ENCODE data around the gene H2AZ2. TPM values are rescaled to one million over a fixed set of nuclear protein-coding genes. Genes with fewer than 3 reads are reported as not detected.
"Not testable (repeated sequence)": the region's sequence is repeated elsewhere in the genome, so short reads cannot be mapped to it uniquely, and the experiment has no call there.

H2AZ2 gene
- total RNA-seq, 2 experiments from 2014 or later: 291 to 305 TPM

GRCh38 chr7:44881066-44881600 is 33.2 kb upstream of the H2AZ2 start:
- DNase-seq: no peak
- peaks cover 17% of the 10 kb centered on the region for H3K9me3 Mint-ChIP-seq
- H3K27ac Mint-ChIP-seq: no peak overlapping the region
- H3K27me3 Mint-ChIP-seq: no peaks in the 10 kb centered on the region
- H3K4me1 Mint-ChIP-seq: peaks cover 51% of the 10 kb centered on the region
- peaks cover 82% of the 10 kb centered on the region for H3K36me3 Mint-ChIP-seq
- H3K4me3 Mint-ChIP-seq: peak overlapping the region; percentile 61

- peaks cover 87% of the 10 kb centered on the region for H3K36me3 Mint-ChIP-seq
- peaks cover 48% of the 10 kb centered on the region for H3K4me1 Mint-ChIP-seq
- H3K4me3 Mint-ChIP-seq: peak overlapping the region; percentile 61
- DNase-seq: no peak
- peak overlapping the region; percentile 13 for H3K27ac Mint-ChIP-seq
- H3K27me3 Mint-ChIP-seq: no peaks in the 10 kb centered on the region
- peaks cover 19% of the 10 kb centered on the region for H3K9me3 Mint-ChIP-seq
Measured at GRCh38 chr7:44880317-44881018, 32.6 kb upstream of the H2AZ2 start.

- H3K36me3 Mint-ChIP-seq: peaks cover 58% of the 10 kb centered on the region
- no peak overlapping the region for H3K27ac Mint-ChIP-seq
- DNase-seq: no peak
- no peak overlapping the region for H3K4me3 Mint-ChIP-seq
- no peaks in the 10 kb centered on the region for H3K27me3 Mint-ChIP-seq
- peaks cover 15% of the 10 kb centered on the region for H3K9me3 Mint-ChIP-seq
- H3K4me1 Mint-ChIP-seq: peaks cover 25% of the 10 kb centered on the region
Measured at GRCh38 chr7:44876393-44876792, 28.5 kb upstream of the H2AZ2 start.

GRCh38 chr7:44875241-44875640 is 27.4 kb upstream of the H2AZ2 start:
- Mint-ChIP-seq H3K9me3 (peaks cover 13% of the 10 kb centered on the region), H3K4me1 (peaks cover 14% of the 10 kb centered on the region), H3K4me3 (no peak overlapping the region), H3K36me3 (peaks cover 47% of the 10 kb centered on the region), H3K27ac (no peak overlapping the region), H3K27me3 (no peaks in the 10 kb centered on the region)
- DNase-seq: no peak

GRCh38 chr7:44872787-44873186 is 24.9 kb upstream of the H2AZ2 start:
- Mint-ChIP-seq H3K4me1 (peaks cover 1% of the 10 kb centered on the region), H3K27me3 (no peaks in the 10 kb centered on the region), H3K4me3 (no peak overlapping the region), H3K36me3 (peaks cover 22% of the 10 kb centered on the region), H3K9me3 (peaks cover 9% of the 10 kb centered on the region), H3K27ac (no peak overlapping the region)
- no peak for DNase-seq

GRCh38 chr7:44871918-44872317 is 24.0 kb upstream of the H2AZ2 start:
- H3K9me3 Mint-ChIP-seq, H3K4me3 Mint-ChIP-seq, H3K4me1 Mint-ChIP-seq, DNase-seq, H3K27me3 Mint-ChIP-seq, H3K27ac Mint-ChIP-seq: not testable (repeated sequence)
- peaks cover 15% of the 10 kb centered on the region for H3K36me3 Mint-ChIP-seq

GRCh38 chr7:44870780-44871179 is 22.9 kb upstream of the H2AZ2 start:
- H3K4me3 Mint-ChIP-seq, H3K9me3 Mint-ChIP-seq, DNase-seq, H3K27me3 Mint-ChIP-seq, H3K36me3 Mint-ChIP-seq, H3K4me1 Mint-ChIP-seq, H3K27ac Mint-ChIP-seq: not testable (repeated sequence)

GRCh38 chr7:44870336-44870735 is 22.4 kb upstream of the H2AZ2 start:
- H3K4me1 Mint-ChIP-seq, DNase-seq, H3K9me3 Mint-ChIP-seq, H3K27ac Mint-ChIP-seq, H3K4me3 Mint-ChIP-seq, H3K27me3 Mint-ChIP-seq, H3K36me3 Mint-ChIP-seq: not testable (repeated sequence)

- DNase-seq: no peak
- H3K27me3 Mint-ChIP-seq: no peaks in the 10 kb centered on the region
- no peak overlapping the region for H3K4me3 Mint-ChIP-seq
- H3K9me3 Mint-ChIP-seq: no peaks in the 10 kb centered on the region
- H3K4me1 Mint-ChIP-seq: peaks cover 6% of the 10 kb centered on the region
- no peaks in the 10 kb centered on the region for H3K36me3 Mint-ChIP-seq
- H3K27ac Mint-ChIP-seq: no peak overlapping the region
Measured at GRCh38 chr7:44867073-44867995, 19.4 kb upstream of the H2AZ2 start.

GRCh38 chr7:44861949-44862348 is 14.1 kb upstream of the H2AZ2 start:
- H3K4me1 Mint-ChIP-seq: peaks cover 10% of the 10 kb centered on the region
- H3K27me3 Mint-ChIP-seq, H3K9me3 Mint-ChIP-seq, DNase-seq, H3K4me3 Mint-ChIP-seq, H3K36me3 Mint-ChIP-seq, H3K27ac Mint-ChIP-seq: not testable (repeated sequence)

GRCh38 chr7:44858161-44858560 is 10.3 kb upstream of the H2AZ2 start:
- Mint-ChIP-seq H3K36me3 (no peaks in the 10 kb centered on the region), H3K27ac (no peak overlapping the region), H3K4me1 (peaks cover 23% of the 10 kb centered on the region), H3K4me3 (no peak overlapping the region), H3K27me3 (no peaks in the 10 kb centered on the region), H3K9me3 (no peaks in the 10 kb centered on the region)
- DNase-seq: no peak

- H3K9me3 Mint-ChIP-seq: no peaks in the 10 kb centered on the region
- DNase-seq: no peak
- peaks cover 4% of the 10 kb centered on the region for H3K36me3 Mint-ChIP-seq
- H3K4me1 Mint-ChIP-seq: peaks cover 30% of the 10 kb centered on the region
- H3K27ac Mint-ChIP-seq: no peak overlapping the region
- H3K27me3 Mint-ChIP-seq: no peaks in the 10 kb centered on the region
- no peak overlapping the region for H3K4me3 Mint-ChIP-seq
Measured at GRCh38 chr7:44854644-44855364, 6.9 kb upstream of the H2AZ2 start.

GRCh38 chr7:44853391-44853790 is 5.5 kb upstream of the H2AZ2 start:
- H3K36me3 Mint-ChIP-seq: peaks cover 10% of the 10 kb centered on the region
- no peaks in the 10 kb centered on the region for H3K27me3 Mint-ChIP-seq
- H3K27ac Mint-ChIP-seq: no peak overlapping the region
- peaks cover 33% of the 10 kb centered on the region for H3K4me1 Mint-ChIP-seq
- DNase-seq: peak; percentile 35
- H3K9me3 Mint-ChIP-seq: no peaks in the 10 kb centered on the region
- no peak overlapping the region for H3K4me3 Mint-ChIP-seq

- Mint-ChIP-seq H3K4me3 (no peak overlapping the region), H3K27me3 (no peaks in the 10 kb centered on the region), H3K9me3 (no peaks in the 10 kb centered on the region), H3K27ac (no peak overlapping the region), H3K4me1 (peaks cover 32% of the 10 kb centered on the region), H3K36me3 (peaks cover 11% of the 10 kb centered on the region)
- DNase-seq: no peak
Measured at GRCh38 chr7:44852590-44852989, 4.7 kb upstream of the H2AZ2 start.
